ENCODE results near the gene NR6A1.
A peak's percentile ranks its signal among the peaks of the same experiment; 100 is the strongest.

Gene NR6A1

DNA sequence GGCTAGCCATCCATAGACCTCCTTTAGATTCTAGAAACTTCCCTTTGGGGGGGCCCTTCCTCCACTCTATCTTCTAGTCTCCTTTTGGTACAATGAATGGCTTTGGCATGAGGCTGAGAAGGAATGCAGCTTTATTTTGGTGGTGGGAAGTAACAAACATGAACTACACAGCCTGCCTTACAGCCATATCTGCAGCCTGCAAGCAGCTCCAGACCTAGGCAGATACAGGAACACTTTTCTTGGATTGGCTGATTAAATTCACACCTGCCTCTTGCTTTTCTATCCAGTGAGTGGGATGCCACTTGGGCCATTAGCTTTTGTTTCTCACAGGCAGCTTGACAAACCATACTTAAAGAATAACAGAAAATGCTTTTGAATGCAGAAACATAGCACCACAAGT, 28.2 kb downstream of the NR6A1 start:
- H3K79me1 ChIP-seq (replicated peaks; ENCODE audit: low read length, poor library complexity, severe bottlenecking), result peaks cover 15% of the 10 kb centered on the region
- no peak overlapping the region for H2BK120ac ChIP-seq (ENCODE audit: low read depth, low read length)
- H2AK5ac ChIP-seq (ENCODE audit: low read length, severe bottlenecking), result no peak overlapping the region
- no peak overlapping the region for H3K23ac ChIP-seq (ENCODE audit: low read length in 2 of 2)
- no peak overlapping the region for H3K4me2 ChIP-seq (ENCODE audit: low read length, poor library complexity, severe bottlenecking)
- no peaks in the 10 kb centered on the region for H3K27me3 ChIP-seq (ENCODE audit: control insufficient read depth in 1 of 2, insufficient read depth in 1 of 2, low read length in 2 of 2)
- H3K36me3 ChIP-seq (ENCODE audit: control insufficient read depth in 1 of 2, insufficient read depth in 2 of 2, low read depth in 1 of 2, low read length in 2 of 2), result peaks cover 0 to 2% of the 10 kb centered on the region in 2 experiments
- no peak overlapping the region for H3K14ac ChIP-seq (ENCODE audit: low read length in 2 of 2)
- no peak overlapping the region for H2BK12ac ChIP-seq (ENCODE audit: low read length in 2 of 2)
- peak overlapping the region; percentile 0 for H2BK5ac ChIP-seq (ENCODE audit: low read depth, low read length, poor library complexity, severe bottlenecking)
- no peak overlapping the region for H3K18ac ChIP-seq (ENCODE audit: low read depth in 1 of 2, low read length in 2 of 2)
- no peak for DNase-seq
- no peak overlapping the region for H3K4me3 ChIP-seq (ENCODE audit: insufficient read depth in 1 of 2, low read depth in 1 of 2, low read length in 2 of 2)
- no peak overlapping the region for H2AFZ ChIP-seq (ENCODE audit: low read depth, low read length)
- H4K91ac ChIP-seq (ENCODE audit: low read length), result no peak overlapping the region
- H3K4ac ChIP-seq (ENCODE audit: low read depth in 1 of 2, low read length in 2 of 2), result no peak overlapping the region
- H3K9me3 ChIP-seq (ENCODE audit: control insufficient read depth, low read length), result no peaks in the 10 kb centered on the region
- peak overlapping the region; percentile 25 for H3K27ac ChIP-seq (ENCODE audit: low read length, poor library complexity, severe bottlenecking)
- no peak overlapping the region for H4K8ac ChIP-seq (ENCODE audit: low read length)
- H3K4me1 ChIP-seq (ENCODE audit: control insufficient read depth, insufficient read depth, low read depth, low read length), result peaks cover 2% of the 10 kb centered on the region
- no peak overlapping the region for H3K9ac ChIP-seq (ENCODE audit: low read length)
- H2BK15ac ChIP-seq (ENCODE audit: low read depth, poor library complexity, severe bottlenecking), result no peak overlapping the region

DNA sequence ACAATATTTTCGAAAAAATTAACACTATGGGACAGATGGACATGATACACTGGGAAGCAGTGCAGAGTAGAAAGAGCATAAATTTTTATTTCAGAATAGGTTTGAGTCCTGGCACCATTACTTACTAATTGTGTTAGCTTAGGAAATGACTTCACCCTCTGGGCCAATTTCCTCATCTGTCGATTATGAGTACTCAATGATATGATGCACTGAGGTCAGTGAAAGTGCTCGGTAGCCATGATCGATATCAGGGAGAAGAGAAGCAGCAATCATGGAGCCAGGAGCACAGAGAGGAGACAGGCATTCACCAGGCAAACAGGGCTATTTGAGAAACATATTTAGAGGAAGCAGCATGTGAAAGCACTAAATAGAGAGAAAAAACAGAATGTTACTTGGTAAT, 29.4 kb downstream of the NR6A1 start:
- Histone ChIP-seq H3K4me1 (ENCODE audit: control insufficient read depth, insufficient read depth, low read depth, low read length) (peaks cover 2% of the 10 kb centered on the region), H3K4ac (ENCODE audit: low read depth in 1 of 2, low read length in 2 of 2) (no peak overlapping the region), H3K79me1 (replicated peaks; ENCODE audit: low read length, poor library complexity, severe bottlenecking) (peaks cover 14% of the 10 kb centered on the region), H3K18ac (ENCODE audit: low read depth in 1 of 2, low read length in 2 of 2) (no peak overlapping the region), H2BK15ac (ENCODE audit: low read depth, poor library complexity, severe bottlenecking) (no peak overlapping the region), H3K27ac (ENCODE audit: low read length, poor library complexity, severe bottlenecking) (no peak overlapping the region), H3K4me3 (ENCODE audit: insufficient read depth in 1 of 2, low read depth in 1 of 2, low read length in 2 of 2) (no peak overlapping the region), H4K8ac (ENCODE audit: low read length) (no peak overlapping the region), H3K4me2 (ENCODE audit: low read length, poor library complexity, severe bottlenecking) (no peak overlapping the region), H2BK5ac (ENCODE audit: low read depth, low read length, poor library complexity, severe bottlenecking) (no peak overlapping the region), H2BK12ac (ENCODE audit: low read length in 2 of 2) (no peak overlapping the region), H3K9ac (ENCODE audit: low read length) (no peak overlapping the region), H2AFZ (ENCODE audit: low read depth, low read length) (no peak overlapping the region), H3K9me3 (ENCODE audit: control insufficient read depth, low read length) (no peaks in the 10 kb centered on the region), H3K23ac (ENCODE audit: low read length in 2 of 2) (no peak overlapping the region), H2AK5ac (ENCODE audit: low read length, severe bottlenecking) (no peak overlapping the region), H3K36me3 (ENCODE audit: control insufficient read depth in 1 of 2, insufficient read depth in 2 of 2, low read depth in 1 of 2, low read length in 2 of 2) (peaks cover 0 to 2% of the 10 kb centered on the region in 2 experiments), H4K91ac (ENCODE audit: low read length) (no peak overlapping the region), H2BK120ac (ENCODE audit: low read depth, low read length) (no peak overlapping the region), H3K27me3 (ENCODE audit: control insufficient read depth in 1 of 2, insufficient read depth in 1 of 2, low read length in 2 of 2) (no peaks in the 10 kb centered on the region), H3K14ac (ENCODE audit: low read length in 2 of 2) (no peak overlapping the region)
- DNase-seq, result no peak
- 84% methylated on average over 4 of the region's 4 CpGs for WGBS

- 100% methylated on average over 2 of the region's 4 CpGs for WGBS
- H3K18ac ChIP-seq (ENCODE audit: low read depth in 1 of 2, low read length in 2 of 2), result no peak overlapping the region
Measured at GRCh38 chr9:124741149-124741548, 30.0 kb downstream of the NR6A1 start.

GRCh38 chr9:124739360-124739759, 31.8 kb downstream of the NR6A1 start:
- Histone ChIP-seq H3K27me3 (ENCODE audit: control insufficient read depth in 1 of 2, insufficient read depth in 1 of 2, low read length in 2 of 2) (no peaks in the 10 kb centered on the region), H3K4me1 (ENCODE audit: control insufficient read depth, insufficient read depth, low read depth, low read length) (peaks cover 5% of the 10 kb centered on the region), H3K4me2 (ENCODE audit: low read length, poor library complexity, severe bottlenecking) (no peak overlapping the region), H2BK5ac (ENCODE audit: low read depth, low read length, poor library complexity, severe bottlenecking) (no peak overlapping the region), H3K14ac (ENCODE audit: low read length in 2 of 2) (no peak overlapping the region), H4K91ac (ENCODE audit: low read length) (no peak overlapping the region), H3K27ac (ENCODE audit: low read length, poor library complexity, severe bottlenecking) (no peak overlapping the region), H2AK5ac (ENCODE audit: low read length, severe bottlenecking) (no peak overlapping the region), H2BK120ac (ENCODE audit: low read depth, low read length) (no peak overlapping the region), H2BK12ac (ENCODE audit: low read length in 2 of 2) (no peak overlapping the region), H3K36me3 (ENCODE audit: control insufficient read depth in 1 of 2, insufficient read depth in 2 of 2, low read depth in 1 of 2, low read length in 2 of 2) (peaks cover 0 to 2% of the 10 kb centered on the region in 2 experiments), H2BK15ac (ENCODE audit: low read depth, poor library complexity, severe bottlenecking) (no peak overlapping the region), H3K4ac (ENCODE audit: low read depth in 1 of 2, low read length in 2 of 2) (no peak overlapping the region), H3K9ac (ENCODE audit: low read length) (no peak overlapping the region), H2AFZ (ENCODE audit: low read depth, low read length) (no peak overlapping the region), H3K23ac (ENCODE audit: low read length in 2 of 2) (no peak overlapping the region), H3K79me1 (replicated peaks; ENCODE audit: low read length, poor library complexity, severe bottlenecking) (peaks cover 10% of the 10 kb centered on the region), H3K18ac (ENCODE audit: low read depth in 1 of 2, low read length in 2 of 2) (no peak overlapping the region), H4K8ac (ENCODE audit: low read length) (no peak overlapping the region), H3K9me3 (ENCODE audit: control insufficient read depth, low read length) (no peaks in the 10 kb centered on the region), H3K4me3 (ENCODE audit: insufficient read depth in 1 of 2, low read depth in 1 of 2, low read length in 2 of 2) (no peak overlapping the region)
- DNase-seq, result no peak
- 71% methylated on average over 2 of the region's 2 CpGs for WGBS

More at GRCh38 chr9:124741149-124741548, 30.0 kb downstream of the NR6A1 start:
- Histone ChIP-seq H2BK15ac (ENCODE audit: low read depth, poor library complexity, severe bottlenecking) (no peak overlapping the region), H3K9me3 (ENCODE audit: control insufficient read depth, low read length) (no peaks in the 10 kb centered on the region), H3K79me1 (replicated peaks; ENCODE audit: low read length, poor library complexity, severe bottlenecking) (peaks cover 13% of the 10 kb centered on the region), H3K36me3 (ENCODE audit: control insufficient read depth in 1 of 2, insufficient read depth in 2 of 2, low read depth in 1 of 2, low read length in 2 of 2) (peaks cover 0 to 2% of the 10 kb centered on the region in 2 experiments), H3K27ac (ENCODE audit: low read length, poor library complexity, severe bottlenecking) (no peak overlapping the region), H2BK5ac (ENCODE audit: low read depth, low read length, poor library complexity, severe bottlenecking) (no peak overlapping the region), H4K91ac (ENCODE audit: low read length) (no peak overlapping the region), H2BK120ac (ENCODE audit: low read depth, low read length) (no peak overlapping the region), H3K4me2 (ENCODE audit: low read length, poor library complexity, severe bottlenecking) (no peak overlapping the region), H3K14ac (ENCODE audit: low read length in 2 of 2) (no peak overlapping the region), H3K23ac (ENCODE audit: low read length in 2 of 2) (no peak overlapping the region), H2AFZ (ENCODE audit: low read depth, low read length) (no peak overlapping the region), H3K9ac (ENCODE audit: low read length) (no peak overlapping the region), H2BK12ac (ENCODE audit: low read length in 2 of 2) (no peak overlapping the region), H2AK5ac (ENCODE audit: low read length, severe bottlenecking) (no peak overlapping the region), H3K27me3 (ENCODE audit: control insufficient read depth in 1 of 2, insufficient read depth in 1 of 2, low read length in 2 of 2) (no peaks in the 10 kb centered on the region), H4K8ac (ENCODE audit: low read length) (no peak overlapping the region), H3K4me1 (ENCODE audit: control insufficient read depth, insufficient read depth, low read depth, low read length) (peaks cover 2% of the 10 kb centered on the region), H3K4me3 (ENCODE audit: insufficient read depth in 1 of 2, low read depth in 1 of 2, low read length in 2 of 2) (no peak overlapping the region), H3K4ac (ENCODE audit: low read depth in 1 of 2, low read length in 2 of 2) (no peak overlapping the region)
- no peak for DNase-seq
